ENCODE data around the gene HOXA7. TPM values are rescaled to one million over a fixed set of nuclear protein-coding genes. Genes with fewer than 3 reads are reported as not detected.

HOXA7 gene
- total and polyA plus RNA-seq, 10 of the 15 experiments (the other 5 are each of a cell fraction or from before 2014, with no cell fraction given): not detected

GRCh38 chr7:27165996-27166530 lies 9.6 kb upstream of the HOXA7 start:
- Histone ChIP-seq H3K4me2 (ENCODE audit: control insufficient read depth, insufficient read depth) (no peak overlapping the region), H3K27me3 (replicated peaks in 1 of 2; ENCODE audit: control insufficient read depth in 2 of 2, insufficient read depth in 2 of 2, low read length in 1 of 2) (peaks cover 19 to 41% of the 10 kb centered on the region in 2 experiments), H3K4me1 (ENCODE audit: control insufficient read depth, insufficient read depth, low read length) (no peaks in the 10 kb centered on the region), H3K79me2 (ENCODE audit: control insufficient read depth, insufficient read depth, low read length) (no peaks in the 10 kb centered on the region), H3K9ac (ENCODE audit: control insufficient read depth, insufficient read depth, low read length) (no peak overlapping the region), H3K36me3 (ENCODE audit: control insufficient read depth in 2 of 2, insufficient read depth in 2 of 2, low read length in 1 of 2) (no peaks in the 10 kb centered on the region; a peak in 1 of 4 replicates), H3K27ac (ENCODE audit: control insufficient read depth, insufficient read depth) (no peak overlapping the region), H3K9me3 (replicated peaks; ENCODE audit: control insufficient read depth, insufficient read depth, low read length) (peaks cover 2% of the 10 kb centered on the region; the same call in 1 of the 3 replicates), H3K4me3 (no peak overlapping the region), H2AFZ (ENCODE audit: control insufficient read depth, low read depth, low read length) (no peak overlapping the region), H4K20me1 (ENCODE audit: control insufficient read depth, insufficient read depth) (no peaks in the 10 kb centered on the region)
- TF ChIP-seq RUNX3 (IDR thresholded peaks at IDR 0.05; ENCODE audit: low read length): no peak
- TF ChIP-seq STAT1 (conservative IDR thresholded peaks at IDR 0.05): no peak
- TF ChIP-seq HCFC1 (IDR thresholded peaks at IDR 0.05; ENCODE audit: low read length): no peak
- no peak for TF ChIP-seq SMAD5 (IDR thresholded peaks at IDR 0.05; ENCODE audit: low read depth)
- no peak for TF ChIP-seq GATAD2B (conservative IDR thresholded peaks at IDR 0.05; ENCODE audit: low read depth)
- TF ChIP-seq SRF (IDR thresholded peaks at IDR 0.05; ENCODE audit: low read depth in 2 of 2, low read length in 2 of 2): no peak
- TF ChIP-seq CREB1 (IDR thresholded peaks at IDR 0.05; ENCODE audit: low read depth): no peak
- TF ChIP-seq KAT2A (conservative IDR thresholded peaks at IDR 0.05; ENCODE audit: control insufficient read depth, low read depth, low read length): no peak
- TF ChIP-seq ZZZ3 (IDR thresholded peaks at IDR 0.05; ENCODE audit: control insufficient read depth, insufficient read length, low read depth): no peak
- no TSS peak for BruUV-seq (replicated peaks)
- ChIA-PET POLR2A (no interaction called here), SMC1A (ENCODE audit: uncharacterized antibody, unreplicated experiment) (no interaction called here), CTCF (interaction anchor here (1.0 kb wide), 1 partner anchor 16 kb away, joined by 4 read pairs; no protein-coding TSS in a partner anchor), RAD21 (ENCODE audit: unreplicated experiment) (no interaction called here)
- intact Hi-C loops (cut with micrococcal nuclease; ENCODE audit: unreplicated experiment): no loop called here
- FAIRE-seq (no peak), DNase-seq (ENCODE audit: low read depth, low spot score) (no peak), ATAC-seq (no peak)
- in situ Hi-C loops (cut with MboI): loop anchor here (25.0 kb wide), 1 partner anchor 1079 kb away; no protein-coding TSS in a partner anchor
- 32% methylated on average over 39 of the region's 46 CpGs for WGBS (ENCODE audit: insufficient coverage, insufficient replicate concordance, low lambda C conversion rate, missing lambda C conversion rate)
